Kidney epithelial cell (primary cell): ENCODE measurements around the gene OXLD1. TPM values are rescaled to one million over a fixed set of nuclear protein-coding genes. Genes with fewer than 3 reads are reported as not detected.

Experiments used
- DNase-seq: peaks from one replicate; pipeline ENCODE4 v3.0.0-alpha.2; 2010; ENCODE audit warnings: low read depth
- H3K27me3 ChIP-seq: 2 replicates; pipeline ENCODE4 v1.6.0; 2011; ENCODE audit warnings: low read length; ENCODE audit not compliant: control insufficient read depth, insufficient read depth
- H3K36me3 ChIP-seq: 2 replicates; pipeline ENCODE4 v1.5.1; 2011; ENCODE audit warnings: low read length; ENCODE audit not compliant: control insufficient read depth, insufficient read depth
- H3K4me3 ChIP-seq: 2 replicates; pipeline ENCODE4 v1.5.1; 2011; ENCODE audit warnings: low read depth, mild to moderate bottlenecking, control low read depth, low read length
- total RNA-seq: library from RNA; depleted of rRNA; stranded (reverse); fragments of >200 nt; gene quantifications from 2 replicates; pipeline ENCODE4 v1.2.3, GENCODE V29; 2015
- TF ChIP-seq, protein P1 (sequence below): IDR thresholded peaks from 2 replicates; pipeline ENCODE4 v1.5.1; 2011; ENCODE audit warnings: mild to moderate bottlenecking, moderate library complexity, low read length, control low read depth, inconsistent platforms; ENCODE audit not compliant: insufficient read depth, poor library complexity, severe bottlenecking

OXLD1 gene
- total RNA-seq, 1 donor from 2014 or later: 41.7 TPM

DNA sequence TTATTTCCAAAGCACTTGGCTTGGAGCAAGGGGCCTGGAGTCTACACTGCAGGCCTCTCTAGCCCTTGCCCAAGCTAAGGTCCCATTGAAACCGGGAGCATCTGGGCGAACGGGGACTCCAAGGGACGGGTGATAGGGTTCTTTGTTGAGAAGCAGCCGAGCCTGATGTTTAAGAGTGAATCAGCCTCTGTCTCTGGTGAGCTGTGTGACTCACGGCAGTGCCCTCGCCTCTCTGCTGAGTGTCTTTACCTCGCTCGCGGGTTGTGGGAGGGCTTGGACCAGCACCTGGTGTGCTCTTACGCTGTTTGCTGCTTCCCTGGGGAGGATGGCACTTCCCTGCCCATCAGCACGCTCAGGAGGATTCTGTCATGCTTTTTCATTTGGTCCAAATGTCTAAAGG lies 18.7 kb upstream of the OXLD1 start:
- TF ChIP-seq, protein P1, sequence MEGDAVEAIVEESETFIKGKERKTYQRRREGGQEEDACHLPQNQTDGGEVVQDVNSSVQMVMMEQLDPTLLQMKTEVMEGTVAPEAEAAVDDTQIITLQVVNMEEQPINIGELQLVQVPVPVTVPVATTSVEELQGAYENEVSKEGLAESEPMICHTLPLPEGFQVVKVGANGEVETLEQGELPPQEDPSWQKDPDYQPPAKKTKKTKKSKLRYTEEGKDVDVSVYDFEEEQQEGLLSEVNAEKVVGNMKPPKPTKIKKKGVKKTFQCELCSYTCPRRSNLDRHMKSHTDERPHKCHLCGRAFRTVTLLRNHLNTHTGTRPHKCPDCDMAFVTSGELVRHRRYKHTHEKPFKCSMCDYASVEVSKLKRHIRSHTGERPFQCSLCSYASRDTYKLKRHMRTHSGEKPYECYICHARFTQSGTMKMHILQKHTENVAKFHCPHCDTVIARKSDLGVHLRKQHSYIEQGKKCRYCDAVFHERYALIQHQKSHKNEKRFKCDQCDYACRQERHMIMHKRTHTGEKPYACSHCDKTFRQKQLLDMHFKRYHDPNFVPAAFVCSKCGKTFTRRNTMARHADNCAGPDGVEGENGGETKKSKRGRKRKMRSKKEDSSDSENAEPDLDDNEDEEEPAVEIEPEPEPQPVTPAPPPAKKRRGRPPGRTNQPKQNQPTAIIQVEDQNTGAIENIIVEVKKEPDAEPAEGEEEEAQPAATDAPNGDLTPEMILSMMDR: no peak
- DNase-seq: peak; percentile 70
- Histone ChIP-seq H3K4me3 (peak overlapping the region; percentile 96), H3K27me3 (no peaks in the 10 kb centered on the region), H3K36me3 (peaks cover 2% of the 10 kb centered on the region)

DNA sequence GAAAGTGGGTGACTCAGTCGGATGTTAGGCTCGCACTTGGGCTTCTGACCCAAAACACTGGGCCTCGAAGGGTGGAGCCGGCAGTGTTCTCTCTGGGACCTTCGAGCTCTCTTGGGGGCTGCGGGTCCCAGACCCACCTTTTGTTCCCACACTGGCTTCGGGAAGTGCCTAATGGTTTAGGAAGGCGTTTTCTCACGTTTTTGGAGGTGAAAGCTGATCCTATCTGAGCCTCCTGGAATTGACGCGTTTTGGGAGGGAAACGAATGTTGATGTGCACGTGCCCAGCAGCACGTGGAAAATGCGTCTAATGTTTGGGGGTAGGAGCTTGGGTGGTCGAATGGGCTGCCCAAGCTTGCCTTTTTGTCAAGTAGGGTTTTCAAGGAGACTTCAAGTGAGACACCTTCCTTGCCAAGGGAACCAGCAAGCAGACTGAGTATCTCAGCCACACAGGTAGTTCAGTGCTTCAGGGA lies 18.1 kb upstream of the OXLD1 start:
- Histone ChIP-seq H3K27me3 (no peaks in the 10 kb centered on the region), H3K4me3 (peak overlapping the region; percentile 96), H3K36me3 (peaks cover 2% of the 10 kb centered on the region)
- TF ChIP-seq, protein P1: no peak
- peak; percentile 44 for DNase-seq

GRCh38 chr17:81683584-81684441 lies 17.4 kb upstream of the OXLD1 start, which contains the start of the genes ARL16 and HGS:
Gene ARL16 (minus strand): TSS chr17:81683797. CDS start chr17:81683753, 44 bp downstream.
Gene HGS (plus strand): TSS chr17:81684011. CDS start chr17:81684067, 56 bp downstream.
- Histone ChIP-seq H3K4me3 (peak within 1 kb of the TSS; percentile 96), H3K27me3 (no peaks in the 10 kb centered on the region), H3K36me3 (peaks cover 2% of the 10 kb centered on the region)
- TF ChIP-seq, protein P1: no peak
- DNase-seq: peak; percentile 90

DNA sequence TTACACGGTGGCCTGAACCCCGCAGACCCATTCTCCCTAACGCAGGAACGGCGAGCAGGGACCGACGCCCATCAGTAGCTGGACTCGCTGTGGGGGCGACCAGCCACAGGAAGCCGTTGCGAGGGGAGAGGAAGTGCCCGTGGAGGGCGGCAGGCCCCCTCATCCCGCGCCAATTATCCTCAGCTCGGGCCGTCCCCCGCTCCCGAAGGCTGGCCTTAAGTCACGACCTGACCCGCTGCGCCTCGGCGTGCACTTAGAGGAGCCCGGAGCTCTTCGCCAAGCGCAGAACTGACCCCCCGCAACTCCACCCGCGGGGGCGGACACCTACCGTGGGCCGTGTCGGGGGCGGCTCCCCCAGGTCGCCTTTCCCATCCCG lies 16.8 kb upstream of the OXLD1 start:
- peaks cover 2% of the 10 kb centered on the region for H3K36me3 ChIP-seq
- no peak for DNase-seq
- peak overlapping the region; percentile 96 for H3K4me3 ChIP-seq
- H3K27me3 ChIP-seq: no peaks in the 10 kb centered on the region
- TF ChIP-seq, protein P1: no peak

GRCh38 chr17:81682565-81683207 lies 16.3 kb upstream of the OXLD1 start:
- Histone ChIP-seq H3K36me3 (peaks cover 2% of the 10 kb centered on the region), H3K27me3 (no peaks in the 10 kb centered on the region), H3K4me3 (peak overlapping the region; percentile 96)
- no peak for DNase-seq
- TF ChIP-seq, protein P1: no peak
